OCI-LY3 (cell line): ENCODE measurements around the gene ZNF180.

Experiments used
- H2AFZ ChIP-seq: fragments of 200-600, 300-600 bp; shearing (Covaris generic); 2 replicates; pipeline ENCODE4 v1.6.0; 2014; ENCODE audit warnings: antibody characterized with exemption, low read depth, low read length
- H3K27ac ChIP-seq: fragments of 200-600, 300-600 bp; sonication (generic); 2 replicates; pipeline ENCODE4 v1.5.1; 2014; ENCODE audit warnings: mild to moderate bottlenecking, low read length, moderate library complexity, mixed read lengths
- H3K27me3 ChIP-seq: fragments of 200-600, 300-600 bp; sonication (generic); 2 replicates; pipeline ENCODE4 v1.6.1; 2014; ENCODE audit warnings: low read depth, low read length, mixed read lengths
- H3K36me3 ChIP-seq: fragments of 200-600, 300-600 bp; sonication (generic); replicated peaks from 2 replicates; pipeline ENCODE3; 2014; ENCODE audit warnings: low read depth, low read length, mixed read lengths
- H3K4me1 ChIP-seq: fragments of 300-600, 200-600 bp; sonication (generic); 2 replicates; pipeline ENCODE4 v1.6.1; 2014; ENCODE audit warnings: low read length, mixed read lengths
- H3K4me2 ChIP-seq: fragments of 200-600, 300-600 bp; sonication (generic); 2 replicates; pipeline ENCODE4 v1.6.1; 2014; ENCODE audit warnings: low read length, mixed read lengths
- H3K4me3 ChIP-seq: fragments of 300-600, 200-600 bp; sonication (generic); 2 replicates; pipeline ENCODE4 v1.5.1; 2014; ENCODE audit warnings: antibody characterized with exemption, mild to moderate bottlenecking, low read length, moderate library complexity
- H3K79me2 ChIP-seq: fragments of 300-600, 200-600 bp; shearing (Covaris generic); 2 replicates; pipeline ENCODE4 v1.6.1; 2014; ENCODE audit warnings: mild to moderate bottlenecking, low read length, mixed read lengths
- H3K9ac ChIP-seq: fragments of 300-600, 200-600 bp; shearing (Covaris generic); 2 replicates; pipeline ENCODE4 v1.6.0; 2014; ENCODE audit warnings: mild to moderate bottlenecking, low read length, moderate library complexity
- H3K9me3 ChIP-seq: fragments of 200-600, 300-600 bp; shearing (Covaris generic); 2 replicates; pipeline ENCODE4 v1.6.1; 2014; ENCODE audit warnings: low read length, mixed read lengths; ENCODE audit not compliant: insufficient read depth
- H4K20me1 ChIP-seq: fragments of 200-600, 300-600 bp; sonication (generic); 2 replicates; pipeline ENCODE4 v1.6.1; 2016; ENCODE audit warnings: low read length, mixed read lengths; ENCODE audit not compliant: insufficient read depth
- CTCF ChIP-seq: fragments of 200-600, 300-600 bp; sonication (generic); IDR thresholded peaks from 2 replicates; pipeline ENCODE4 v1.5.1; 2014; ENCODE audit warnings: antibody characterized with exemption, low read length, low read depth
- EZH2phosphoT487 ChIP-seq: fragments of 200-600 bp; shearing (Covaris generic); IDR thresholded peaks from 2 replicates; pipeline ENCODE4 v1.6.1; 2018; ENCODE audit warnings: antibody characterized with exemption, mixed run types, low read depth

The ZNF180 gene

GRCh38 chr19:44525721-44526430 is 25.6 kb upstream of the ZNF180 start:
- Histone ChIP-seq H4K20me1 (no peaks in the 10 kb centered on the region), H3K36me3 (no peaks in the 10 kb centered on the region), H3K9ac (no peak overlapping the region), H2AFZ (no peak overlapping the region), H3K27me3 (no peaks in the 10 kb centered on the region; the same call in 1 of the 2 replicates), H3K4me2 (no peak overlapping the region), H3K27ac (no peak overlapping the region), H3K4me3 (no peak overlapping the region), H3K4me1 (peaks cover 3% of the 10 kb centered on the region), H3K9me3 (0 out of 2 replicates have a peak, but pooled peaks cover 3% of the 10 kb centered on the region), H3K79me2 (no peaks in the 10 kb centered on the region)
- TF ChIP-seq EZH2phosphoT487 (no peak), CTCF (no peak)

- Histone ChIP-seq H3K79me2 (no peaks in the 10 kb centered on the region), H2AFZ (no peak overlapping the region), H3K36me3 (no peaks in the 10 kb centered on the region), H3K4me3 (no peak overlapping the region), H3K4me1 (no peaks in the 10 kb centered on the region), H3K27me3 (no peaks in the 10 kb centered on the region; the same call in 1 of the 2 replicates), H3K27ac (no peak overlapping the region), H3K9me3 (0 out of 2 replicates have a peak, but pooled peaks cover 3% of the 10 kb centered on the region), H3K9ac (no peak overlapping the region), H4K20me1 (no peaks in the 10 kb centered on the region), H3K4me2 (no peak overlapping the region)
- TF ChIP-seq CTCF (no peak), EZH2phosphoT487 (no peak)
Observed at GRCh38 chr19:44521370-44521769, 21.0 kb upstream of the ZNF180 start.

DNA sequence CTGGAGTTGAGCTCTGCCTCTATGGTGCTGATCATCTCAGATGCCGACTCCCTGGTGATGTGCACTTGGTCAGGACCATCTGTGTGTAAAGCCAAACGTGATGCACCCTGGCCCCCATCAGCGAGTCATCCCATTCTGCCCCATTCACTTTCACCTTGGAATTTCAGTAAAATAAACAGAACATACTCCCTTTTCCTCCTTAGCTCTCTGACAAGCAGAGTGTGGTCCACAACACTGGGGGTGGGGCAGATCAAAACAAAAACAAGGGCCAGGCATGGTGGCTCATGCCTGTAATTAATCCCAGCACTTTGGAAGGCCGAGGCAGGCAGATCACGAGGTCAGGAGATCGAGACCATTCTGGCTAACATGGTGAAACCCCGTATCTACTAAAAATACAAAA is 16.8 kb upstream of the ZNF180 start:
- Histone ChIP-seq H3K4me3 (no peak overlapping the region), H3K9me3 (0 out of 2 replicates have a peak, but pooled peaks cover 3% of the 10 kb centered on the region), H3K79me2 (no peaks in the 10 kb centered on the region), H4K20me1 (no peaks in the 10 kb centered on the region), H2AFZ (no peak overlapping the region), H3K9ac (no peak overlapping the region), H3K27ac (no peak overlapping the region), H3K4me1 (no peaks in the 10 kb centered on the region), H3K4me2 (no peak overlapping the region), H3K27me3 (peaks cover 4% of the 10 kb centered on the region; the same call in 1 of the 2 replicates), H3K36me3 (no peaks in the 10 kb centered on the region)
- TF ChIP-seq EZH2phosphoT487: no peak
- no peak for TF ChIP-seq CTCF

- Histone ChIP-seq H3K9me3 (no peaks in the 10 kb centered on the region), H3K9ac (no peak overlapping the region), H3K4me1 (no peaks in the 10 kb centered on the region), H3K4me3 (no peak overlapping the region), H3K27ac (no peak overlapping the region), H3K4me2 (no peak overlapping the region), H4K20me1 (no peaks in the 10 kb centered on the region), H3K36me3 (no peaks in the 10 kb centered on the region), H3K27me3 (peaks cover 4% of the 10 kb centered on the region; the same call in 1 of the 2 replicates), H2AFZ (no peak overlapping the region), H3K79me2 (no peaks in the 10 kb centered on the region)
- TF ChIP-seq EZH2phosphoT487: no peak
Observed at GRCh38 chr19:44515907-44516306, 15.6 kb upstream of the ZNF180 start.
